Fibroblast of mammary gland (primary cell): ENCODE data around the gene RUSC2.
A peak's percentile ranks its signal among the peaks of the same experiment; 100 is the strongest.

Experiments
- DNase-seq: peaks from one replicate; pipeline ENCODE4 v3.0.0-alpha.2; 2010; ENCODE audit warnings: low read depth
- H3K4me3 ChIP-seq: 2 replicates; pipeline ENCODE4 v1.5.1; 2011; ENCODE audit warnings: low read depth, mild to moderate bottlenecking, low read length, moderate library complexity; ENCODE audit not compliant: control insufficient read depth
- CTCF ChIP-seq: conservative IDR thresholded peaks from 2 replicates; pipeline ENCODE4 v1.5.1; 2011; ENCODE audit warnings: low read depth, low read length, inconsistent platforms; ENCODE audit not compliant: control insufficient read depth, insufficient read depth

The RUSC2 gene

GRCh38 chr9:35537913-35538312 is 48.0 kb downstream of the RUSC2 start:
- TF ChIP-seq CTCF = no peak
- no peak overlapping the region for H3K4me3 ChIP-seq
- peak; percentile 55 for DNase-seq

GRCh38 chr9:35538361-35539234 is 48.7 kb downstream of the RUSC2 start:
- TF ChIP-seq CTCF = no peak
- peak; percentile 81 for DNase-seq
- peak overlapping the region; percentile 56 for H3K4me3 ChIP-seq
